Muscle of back (tissue), 11 donors: ENCODE measurements around the gene C10orf90. TPM values are rescaled to one million over a fixed set of nuclear protein-coding genes. Genes with fewer than 3 reads are reported as not detected.
"Not testable (repeated sequence)": the region's sequence is repeated elsewhere in the genome, so short reads cannot be mapped to it uniquely, and the experiment has no call there.

Experiments used
- DNase-seq, 3 donors: peaks; one replicate each; pipeline versions ENCODE4 v3.0.0 to v3.0.0-alpha.2; 2013
- polyA plus RNA-seq, 10 donors: library from polyadenylated mRNA; unstranded; fragments of 120-200 nt; gene quantifications; one replicate each; pipeline ENCODE4 v1.2.1, GENCODE V29; 2013; ENCODE audit not compliant: insufficient read length in 10 of 10

Gene C10orf90
- polyA plus RNA-seq, 10 donors: 0.27 to 1.3 (median 0.66) TPM

- DNase-seq: no peak
Measured at GRCh38 chr10:126585249-126586017, 85.1 kb downstream of the C10orf90 start.

GRCh38 chr10:126584836-126585235 is 85.7 kb downstream of the C10orf90 start:
- DNase-seq: no peak

GRCh38 chr10:126583552-126584200 is 86.8 kb downstream of the C10orf90 start:
- peak in 1 of 3 donors; percentile 63 for DNase-seq

- no peak for DNase-seq
Measured at GRCh38 chr10:126581648-126582046, 88.8 kb downstream of the C10orf90 start.

GRCh38 chr10:126580873-126581647 is 89.4 kb downstream of the C10orf90 start:
- no peak for DNase-seq

- DNase-seq: no peak
Measured at GRCh38 chr10:126576336-126576735, 94.2 kb downstream of the C10orf90 start.

- no peak for DNase-seq
Measured at GRCh38 chr10:126570621-126571602, 99.6 kb downstream of the C10orf90 start.

GRCh38 chr10:126570245-126570570 is 100.3 kb downstream of the C10orf90 start:
- DNase-seq: no peak

- peak in 1 of 3 donors; percentile 69 for DNase-seq
Measured at GRCh38 chr10:126569513-126570244, 100.8 kb downstream of the C10orf90 start.

- no peak for DNase-seq
Measured at GRCh38 chr10:126568809-126569385, 101.6 kb downstream of the C10orf90 start.

GRCh38 chr10:126565871-126566270 is 104.6 kb downstream of the C10orf90 start:
- DNase-seq: no peak

GRCh38 chr10:126565441-126565840 is 105.1 kb downstream of the C10orf90 start:
- DNase-seq: no peak

- DNase-seq: no peak
Measured at GRCh38 chr10:126564326-126564888, 106.1 kb downstream of the C10orf90 start.

- no peak for DNase-seq
Measured at GRCh38 chr10:126563361-126563760, 107.1 kb downstream of the C10orf90 start.

GRCh38 chr10:126561921-126562680 is 108.4 kb downstream of the C10orf90 start:
- peak in 1 of 3 donors; percentile 34 for DNase-seq

- DNase-seq: peak in 2 of 3 donors; percentile 42 to 74
Measured at GRCh38 chr10:126561294-126561920, 109.1 kb downstream of the C10orf90 start.

GRCh38 chr10:126558881-126559280 is 111.6 kb downstream of the C10orf90 start:
- no peak for DNase-seq

GRCh38 chr10:126551202-126551601 is 119.3 kb downstream of the C10orf90 start:
- DNase-seq: no peak

GRCh38 chr10:126550586-126550985 is 119.9 kb downstream of the C10orf90 start:
- DNase-seq: not testable (repeated sequence)
